Activated naive CD4-positive, alpha-beta T cell treated with anti-CD3 and anti-CD28 coated beads, Interleukin-2, amount 50 U/mL, for 24 hours (primary cell): Measurements from ENCODE around the gene MGRN1.

Experiments used
- H3K27ac Mint-ChIP-seq: one replicate; pipeline ENCODE4 v1.8.0; 2021; ENCODE audit warnings: mild to moderate bottlenecking, mixed read lengths
- H3K27me3 Mint-ChIP-seq: one replicate; pipeline ENCODE4 v1.8.0; 2021; ENCODE audit warnings: mixed read lengths
- H3K36me3 Mint-ChIP-seq: one replicate; pipeline ENCODE4 v1.8.0; 2021; ENCODE audit warnings: mixed read lengths
- H3K4me1 Mint-ChIP-seq: one replicate; pipeline ENCODE4 v1.8.0; 2021; ENCODE audit warnings: mixed read lengths
- H3K4me3 Mint-ChIP-seq: one replicate; pipeline ENCODE4 v1.8.0; 2021; ENCODE audit warnings: mild to moderate bottlenecking, mixed read lengths
- H3K9me3 Mint-ChIP-seq: one replicate; pipeline ENCODE4 v1.8.0; 2021; ENCODE audit warnings: mixed read lengths

Gene MGRN1

DNA sequence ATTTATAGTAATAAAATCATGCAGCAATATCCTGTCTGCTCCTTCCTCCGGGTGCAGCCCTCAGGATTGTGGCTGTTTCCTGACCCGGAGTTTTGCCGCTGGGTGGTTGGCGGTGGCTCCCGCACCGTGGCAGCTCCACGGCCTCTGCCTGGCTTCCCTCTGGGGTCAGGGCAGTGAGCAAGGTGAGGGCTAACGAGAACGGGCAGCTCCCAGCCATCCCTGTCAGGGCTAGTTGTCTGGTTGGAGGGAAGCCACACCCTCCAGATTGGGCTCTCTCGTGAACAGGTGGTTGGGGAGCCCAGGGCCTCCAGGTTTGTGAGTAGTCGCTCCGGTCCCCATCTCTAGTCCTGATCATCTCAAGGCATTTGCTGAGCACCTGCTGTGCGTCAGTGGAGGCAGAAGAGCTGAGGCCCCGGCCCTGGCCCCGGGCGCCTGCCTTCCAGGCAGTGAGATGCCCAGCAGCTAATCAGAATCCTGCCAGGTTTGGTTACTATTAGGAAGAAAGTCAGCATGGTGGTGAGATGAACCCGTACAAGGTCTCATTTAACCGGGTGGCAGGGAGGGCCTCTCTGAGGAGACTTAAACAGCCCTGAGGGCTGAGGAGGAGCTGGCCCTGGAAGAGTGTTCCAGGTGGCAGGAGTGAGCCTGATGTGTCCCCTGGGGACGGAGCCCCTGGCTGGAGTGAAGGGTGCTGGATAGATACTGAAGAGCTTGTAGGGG, 66.5 kb downstream of the MGRN1 start:
- Mint-ChIP-seq H3K4me3 (peak overlapping the region; percentile 35), H3K27me3 (no peaks in the 10 kb centered on the region), H3K36me3 (no peaks in the 10 kb centered on the region), H3K27ac (peak overlapping the region; percentile 84), H3K4me1 (peaks cover 17% of the 10 kb centered on the region), H3K9me3 (no peaks in the 10 kb centered on the region)

GRCh38 chr16:4691666-4692412, 67.2 kb downstream of the MGRN1 start:
- Mint-ChIP-seq H3K4me3 (peak overlapping the region; percentile 35), H3K4me1 (peaks cover 17% of the 10 kb centered on the region), H3K27me3 (no peaks in the 10 kb centered on the region), H3K36me3 (no peaks in the 10 kb centered on the region), H3K27ac (peak overlapping the region; percentile 84), H3K9me3 (no peaks in the 10 kb centered on the region)

DNA sequence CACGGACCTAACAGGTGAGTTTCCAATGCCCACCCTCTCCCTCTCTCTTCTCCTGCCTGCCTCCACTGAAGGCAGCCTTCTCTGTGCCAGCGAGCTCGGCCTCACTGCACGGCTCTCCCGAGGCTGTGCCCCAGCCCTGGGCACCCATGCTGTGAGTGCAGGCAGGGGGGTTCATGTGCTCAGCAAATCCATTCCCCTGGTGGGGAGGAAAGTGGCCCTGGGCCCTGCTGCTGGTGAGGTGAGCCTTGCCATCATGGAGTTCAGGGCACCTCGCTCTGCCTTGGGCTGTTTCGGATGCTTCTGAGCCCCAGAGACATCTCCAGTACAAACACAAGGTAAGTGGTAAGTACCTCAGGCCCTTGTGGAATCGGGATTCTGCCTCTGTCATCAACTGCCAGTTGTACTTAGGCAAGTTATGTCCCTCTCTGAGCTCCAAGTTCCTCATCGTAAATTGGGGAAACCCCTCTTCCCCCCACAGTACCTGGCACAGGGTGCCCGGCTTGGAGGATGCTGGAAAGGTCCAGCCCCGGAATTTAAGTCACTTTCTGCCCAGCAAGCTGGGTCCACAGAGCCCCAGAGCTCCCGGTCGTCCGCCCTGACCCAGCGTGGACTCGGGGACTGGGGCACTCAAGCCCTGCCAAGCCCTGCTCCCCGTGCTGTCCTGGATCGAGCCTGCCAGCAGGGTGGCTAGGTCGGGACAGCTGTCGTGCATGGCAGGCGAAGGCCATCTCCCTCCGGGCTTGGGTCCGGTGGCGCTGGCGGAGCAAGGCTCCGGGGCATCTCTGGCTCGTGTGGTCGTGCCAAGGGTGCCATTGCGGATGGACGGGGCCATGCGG, 68.1 kb downstream of the MGRN1 start:
- Mint-ChIP-seq H3K36me3 (no peaks in the 10 kb centered on the region), H3K9me3 (no peaks in the 10 kb centered on the region), H3K4me3 (peak overlapping the region; percentile 85), H3K27me3 (no peaks in the 10 kb centered on the region), H3K27ac (peak overlapping the region; percentile 74), H3K4me1 (peaks cover 17% of the 10 kb centered on the region)

DNA sequence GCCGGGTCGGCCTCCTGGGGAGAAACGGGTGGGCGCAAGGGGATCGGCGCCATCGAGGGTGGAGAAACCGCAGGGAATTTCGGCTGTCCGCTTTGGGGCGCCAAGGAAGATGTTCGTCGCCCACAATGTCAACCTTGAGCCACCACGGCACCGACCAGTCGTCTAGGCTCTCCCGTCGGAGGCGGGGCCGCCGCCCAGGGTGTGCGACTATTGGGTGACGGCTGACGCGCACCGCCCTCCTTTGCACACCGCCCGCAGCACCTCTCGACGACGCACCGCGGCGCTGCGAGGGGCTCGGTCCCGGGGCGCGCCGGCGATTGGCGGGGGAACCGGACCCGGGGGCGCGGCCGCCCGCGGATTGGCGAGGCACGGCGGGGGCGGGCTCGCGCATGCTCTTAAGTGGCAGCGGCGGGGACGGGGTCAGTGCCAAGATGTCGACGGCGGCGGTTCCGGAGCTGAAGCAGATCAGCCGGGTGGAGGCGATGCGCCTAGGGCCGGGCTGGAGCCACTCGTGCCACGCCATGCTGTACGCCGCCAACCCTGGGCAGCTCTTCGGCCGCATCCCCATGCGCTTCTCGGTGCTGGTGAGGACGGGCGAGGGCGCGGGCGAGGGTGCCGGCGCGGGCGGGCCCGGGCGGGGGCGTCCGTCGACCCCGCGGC, 68.8 kb downstream of the MGRN1 start, which contains the start of gene NUDT16L1:
NUDT16L1 (plus strand) TSS at position 267 of the 660 bp plus-strand sequence; CDS start at position 432, 165 bp downstream.
- Mint-ChIP-seq H3K9me3 (no peaks in the 10 kb centered on the region), H3K27ac (peak within 1 kb of the TSS; percentile 74), H3K4me3 (peak within 1 kb of the TSS; percentile 85), H3K4me1 (peaks cover 17% of the 10 kb centered on the region), H3K27me3 (no peaks in the 10 kb centered on the region), H3K36me3 (no peaks in the 10 kb centered on the region)

DNA sequence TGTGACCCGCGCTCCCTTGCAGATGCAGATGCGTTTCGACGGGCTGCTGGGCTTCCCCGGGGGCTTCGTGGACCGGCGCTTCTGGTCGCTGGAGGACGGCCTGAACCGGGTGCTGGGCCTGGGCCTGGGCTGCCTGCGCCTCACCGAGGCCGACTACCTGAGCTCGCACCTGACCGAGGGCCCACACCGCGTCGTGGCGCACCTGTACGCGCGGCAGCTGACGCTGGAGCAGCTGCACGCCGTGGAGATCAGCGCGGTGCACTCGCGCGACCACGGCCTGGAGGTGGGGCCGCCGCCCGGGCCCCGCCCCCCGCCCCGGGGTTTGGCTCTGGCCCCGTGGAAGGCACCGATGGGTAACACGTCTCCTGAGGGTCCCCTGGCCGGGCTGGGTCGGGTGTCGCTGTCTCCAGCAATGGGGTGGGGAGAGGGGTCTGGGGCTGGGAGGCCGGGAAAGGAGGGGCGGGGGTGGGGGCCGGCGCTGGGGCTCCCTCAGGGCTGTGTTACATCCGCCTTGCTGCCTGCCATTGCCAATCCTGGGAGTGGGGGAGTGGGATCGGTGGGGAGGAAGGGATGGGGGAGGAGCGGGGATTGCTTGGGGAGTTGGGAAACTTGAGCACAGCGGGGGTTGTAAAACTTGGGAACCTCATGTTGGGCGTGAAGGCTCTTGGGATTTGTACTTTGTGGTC, 69.5 kb downstream of the MGRN1 start:
- peak overlapping the region; percentile 35 for H3K27ac Mint-ChIP-seq
- H3K4me3 Mint-ChIP-seq: peak overlapping the region; percentile 72
- peaks cover 17% of the 10 kb centered on the region for H3K4me1 Mint-ChIP-seq
- no peaks in the 10 kb centered on the region for H3K9me3 Mint-ChIP-seq
- no peaks in the 10 kb centered on the region for H3K27me3 Mint-ChIP-seq
- H3K36me3 Mint-ChIP-seq: no peaks in the 10 kb centered on the region

DNA sequence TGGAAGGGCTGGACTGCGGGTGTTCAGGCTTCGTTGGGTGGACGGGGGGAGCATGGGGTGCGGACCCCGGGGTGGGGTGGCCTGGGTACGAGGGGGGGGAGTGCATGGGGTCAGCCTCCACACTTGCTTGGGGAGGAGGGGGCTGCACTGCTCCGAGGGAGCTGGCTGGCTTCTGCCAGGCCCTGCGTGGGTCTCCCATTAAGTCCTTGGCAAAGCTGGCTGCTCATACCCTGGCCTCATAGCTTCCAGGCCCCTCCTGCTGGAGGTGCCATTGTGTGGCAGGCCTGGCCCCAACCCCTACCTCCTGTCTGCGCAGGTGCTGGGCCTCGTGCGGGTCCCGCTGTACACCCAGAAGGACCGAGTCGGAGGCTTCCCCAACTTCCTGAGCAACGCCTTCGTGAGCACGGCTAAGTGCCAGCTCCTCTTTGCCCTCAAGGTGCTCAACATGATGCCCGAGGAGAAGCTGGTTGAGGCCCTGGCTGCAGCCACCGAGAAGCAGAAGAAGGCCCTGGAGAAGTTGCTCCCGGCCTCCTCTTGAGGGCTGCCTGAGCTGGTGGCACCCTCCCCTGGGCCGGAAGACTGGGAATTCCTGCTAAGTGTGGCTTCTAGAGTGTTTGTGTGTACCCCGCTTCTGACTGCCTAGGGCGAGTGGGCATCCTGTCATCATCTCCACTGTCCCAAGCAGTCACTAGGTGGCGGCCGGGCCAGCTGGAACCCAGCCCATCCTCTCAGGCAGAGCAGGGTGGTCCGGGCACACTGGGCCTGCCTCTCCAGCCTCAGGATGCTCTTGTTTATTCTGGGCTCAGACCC, 70.2 kb downstream of the MGRN1 start:
- no peaks in the 10 kb centered on the region for H3K27me3 Mint-ChIP-seq
- H3K9me3 Mint-ChIP-seq: no peaks in the 10 kb centered on the region
- peaks cover 4% of the 10 kb centered on the region for H3K36me3 Mint-ChIP-seq
- peak overlapping the region; percentile 35 for H3K27ac Mint-ChIP-seq
- H3K4me3 Mint-ChIP-seq: peak overlapping the region; percentile 72
- peaks cover 17% of the 10 kb centered on the region for H3K4me1 Mint-ChIP-seq

- peaks cover 4% of the 10 kb centered on the region for H3K36me3 Mint-ChIP-seq
- H3K4me1 Mint-ChIP-seq: peaks cover 17% of the 10 kb centered on the region
- H3K27ac Mint-ChIP-seq: no peak overlapping the region
- H3K4me3 Mint-ChIP-seq: peak overlapping the region; percentile 72
- no peaks in the 10 kb centered on the region for H3K9me3 Mint-ChIP-seq
- no peaks in the 10 kb centered on the region for H3K27me3 Mint-ChIP-seq
These were observed 71.0 kb downstream of the MGRN1 start for GRCh38 chr16:4695473-4696171.

- H3K27ac Mint-ChIP-seq: no peak overlapping the region
- H3K9me3 Mint-ChIP-seq: no peaks in the 10 kb centered on the region
- peaks cover 15% of the 10 kb centered on the region for H3K4me1 Mint-ChIP-seq
- no peak overlapping the region for H3K4me3 Mint-ChIP-seq
- H3K27me3 Mint-ChIP-seq: no peaks in the 10 kb centered on the region
- H3K36me3 Mint-ChIP-seq: peaks cover 4% of the 10 kb centered on the region
These were observed 71.7 kb downstream of the MGRN1 start for GRCh38 chr16:4696172-4696904.

DNA sequence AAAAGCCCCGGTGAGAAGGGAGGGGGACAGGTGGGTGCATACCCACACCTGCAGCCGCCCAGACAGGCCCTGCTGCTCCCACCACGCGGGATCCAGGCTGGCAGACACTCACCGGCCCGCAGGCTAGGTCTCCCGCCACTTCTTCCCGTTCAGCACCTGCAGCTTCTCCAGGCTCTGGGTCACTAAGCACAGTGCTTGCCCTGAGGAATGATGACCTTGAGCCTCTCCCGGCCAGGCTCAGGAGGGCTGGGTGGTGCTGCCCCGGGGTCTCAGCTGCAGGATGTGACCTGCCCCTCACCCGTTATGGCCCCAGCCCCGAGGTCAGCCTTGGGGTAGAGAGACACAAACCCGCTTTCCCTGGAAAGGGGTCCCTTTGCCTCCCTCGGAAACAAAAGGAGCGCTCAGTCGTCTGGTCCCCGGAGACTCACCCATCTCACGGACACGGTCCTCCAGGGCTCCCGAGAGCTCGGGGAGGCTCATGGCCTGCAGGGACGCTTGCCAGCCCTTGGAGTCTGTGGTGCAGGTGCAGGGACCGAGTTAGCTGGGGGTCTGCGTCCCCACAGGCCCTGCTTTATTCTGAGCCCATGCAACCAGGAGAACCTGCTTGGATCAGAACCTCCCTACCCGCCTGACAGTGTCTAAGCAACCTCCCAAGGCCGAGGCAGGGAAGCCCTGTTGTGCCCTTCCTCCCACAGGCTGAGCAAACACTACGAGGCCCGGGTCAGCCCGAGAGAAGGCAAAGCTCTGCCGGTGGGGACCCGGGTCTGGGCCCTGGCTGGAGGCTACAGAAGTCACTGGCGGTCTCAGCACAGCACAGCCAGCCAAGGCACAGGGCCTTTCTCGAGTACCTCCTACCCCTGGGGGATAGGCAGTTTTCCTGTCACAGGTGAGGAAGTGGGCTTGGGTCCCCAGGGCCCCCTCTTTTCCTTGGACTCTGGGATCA, 72.5 kb downstream of the MGRN1 start:
- Mint-ChIP-seq H3K9me3 (no peaks in the 10 kb centered on the region), H3K4me3 (no peak overlapping the region), H3K4me1 (peaks cover 14% of the 10 kb centered on the region), H3K36me3 (peaks cover 4% of the 10 kb centered on the region), H3K27me3 (no peaks in the 10 kb centered on the region), H3K27ac (no peak overlapping the region)

DNA sequence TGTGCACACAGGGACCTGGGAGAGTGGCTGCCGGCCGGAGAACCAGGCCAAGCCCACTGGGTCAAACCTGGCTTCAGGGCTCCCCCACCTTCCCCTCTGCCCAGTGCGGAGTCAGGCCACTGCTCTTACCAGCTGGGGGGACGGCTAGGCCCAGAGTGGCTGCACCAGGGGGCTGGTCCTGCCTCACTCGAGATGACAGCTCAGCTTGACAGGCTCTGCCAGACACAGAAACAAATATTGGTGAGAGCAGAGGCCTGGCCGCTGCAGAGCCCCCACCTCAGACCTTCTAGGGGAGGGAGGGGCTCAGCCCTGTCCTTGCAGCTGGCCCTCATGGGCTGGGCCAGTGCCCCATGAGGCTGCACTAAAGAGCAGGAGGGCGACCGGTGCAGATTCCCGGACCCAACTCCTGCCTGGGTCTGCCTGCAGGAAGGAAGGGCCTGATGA, 73.2 kb downstream of the MGRN1 start:
- Mint-ChIP-seq H3K36me3 (peaks cover 4% of the 10 kb centered on the region), H3K27ac (no peak overlapping the region), H3K27me3 (no peaks in the 10 kb centered on the region), H3K4me3 (no peak overlapping the region), H3K9me3 (no peaks in the 10 kb centered on the region), H3K4me1 (peaks cover 8% of the 10 kb centered on the region)

DNA sequence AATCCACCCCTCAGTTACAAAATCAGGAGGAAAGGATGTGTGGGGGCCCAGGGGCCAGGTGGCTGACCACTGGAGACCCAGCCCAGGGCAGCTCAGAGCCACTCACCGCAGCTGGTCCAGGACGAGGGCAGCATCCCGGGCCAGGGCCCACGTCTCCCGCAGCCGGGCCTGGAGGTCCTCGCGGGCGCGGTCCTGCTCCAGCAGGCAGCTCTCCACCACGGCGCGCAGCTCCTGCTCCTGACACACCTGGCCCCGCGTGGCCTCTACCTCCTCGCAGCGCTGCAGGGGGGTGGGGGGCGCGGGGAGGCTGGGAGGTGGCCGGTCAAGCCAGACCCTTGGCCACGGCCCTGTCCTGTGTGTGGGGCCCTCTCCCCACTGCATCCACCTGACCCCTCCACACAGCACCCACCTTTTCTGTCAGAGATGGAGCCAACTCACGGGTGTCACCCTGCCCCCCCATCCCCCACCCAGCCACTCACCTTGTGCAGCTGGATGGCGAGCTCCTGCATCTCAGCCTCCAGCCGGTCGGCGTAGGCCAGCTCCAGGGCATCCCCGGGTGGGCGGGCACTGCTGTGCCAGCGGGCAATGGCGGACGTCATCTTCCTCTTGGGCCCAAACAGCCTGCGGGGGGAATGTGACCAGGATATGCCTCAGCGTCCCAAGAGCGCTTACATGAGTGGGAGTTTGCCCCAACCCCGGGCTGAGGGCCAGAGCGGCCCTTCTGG, 73.9 kb downstream of the MGRN1 start:
- Mint-ChIP-seq H3K27me3 (no peaks in the 10 kb centered on the region), H3K36me3 (peaks cover 4% of the 10 kb centered on the region), H3K9me3 (no peaks in the 10 kb centered on the region), H3K4me3 (no peak overlapping the region), H3K4me1 (peaks cover 8% of the 10 kb centered on the region), H3K27ac (no peak overlapping the region)
